ENCODE results near the gene CEACAM16.
"Not testable (repeated sequence)": the region's sequence is repeated elsewhere in the genome, so short reads cannot be mapped to it uniquely, and the experiment has no call there.

CEACAM16 gene

DNA sequence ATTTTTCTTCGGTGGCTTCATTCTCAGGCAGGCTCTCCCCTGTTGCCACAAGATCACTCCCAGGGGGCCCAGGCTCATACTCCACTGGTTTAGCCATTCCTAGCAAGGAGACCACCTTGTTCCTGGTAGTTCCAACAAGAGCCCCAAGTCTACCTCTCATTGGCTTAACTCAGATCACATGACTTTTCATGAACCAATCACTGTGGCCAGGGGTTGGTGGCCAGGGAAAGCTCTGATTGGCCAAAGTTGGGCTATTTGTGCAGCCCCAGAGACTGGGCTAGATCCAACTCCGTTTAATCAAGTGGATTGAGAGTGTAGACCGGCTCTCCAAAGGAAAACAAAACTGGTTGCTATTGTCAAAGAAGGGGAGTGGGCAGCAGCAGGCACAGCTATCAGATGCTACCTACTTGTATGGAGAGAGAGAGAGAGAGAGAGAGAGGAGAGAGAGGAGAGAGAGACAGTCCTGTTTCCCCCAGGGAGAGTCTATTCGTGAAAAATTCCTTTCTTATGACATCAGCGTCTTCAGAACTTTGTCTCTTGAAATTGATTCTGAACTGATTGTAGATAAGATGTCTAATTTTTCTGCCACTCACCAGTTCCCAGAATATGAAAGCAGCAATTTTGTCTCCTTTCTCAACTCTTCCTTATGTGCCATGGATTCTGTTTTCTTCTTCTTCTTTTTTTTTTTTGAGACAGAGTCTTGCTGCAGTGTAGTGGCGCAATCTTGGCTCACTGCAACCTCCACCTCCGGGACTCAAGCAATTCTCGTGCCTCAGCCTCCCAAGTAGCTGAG, 21.7 kb upstream of the CEACAM16 start:
- DNase-seq (ENCODE audit: low spot score), result no peak

GRCh38 chr19:44680536-44680935, 18.4 kb upstream of the CEACAM16 start:
- no peak for DNase-seq (ENCODE audit: low spot score)

DNA sequence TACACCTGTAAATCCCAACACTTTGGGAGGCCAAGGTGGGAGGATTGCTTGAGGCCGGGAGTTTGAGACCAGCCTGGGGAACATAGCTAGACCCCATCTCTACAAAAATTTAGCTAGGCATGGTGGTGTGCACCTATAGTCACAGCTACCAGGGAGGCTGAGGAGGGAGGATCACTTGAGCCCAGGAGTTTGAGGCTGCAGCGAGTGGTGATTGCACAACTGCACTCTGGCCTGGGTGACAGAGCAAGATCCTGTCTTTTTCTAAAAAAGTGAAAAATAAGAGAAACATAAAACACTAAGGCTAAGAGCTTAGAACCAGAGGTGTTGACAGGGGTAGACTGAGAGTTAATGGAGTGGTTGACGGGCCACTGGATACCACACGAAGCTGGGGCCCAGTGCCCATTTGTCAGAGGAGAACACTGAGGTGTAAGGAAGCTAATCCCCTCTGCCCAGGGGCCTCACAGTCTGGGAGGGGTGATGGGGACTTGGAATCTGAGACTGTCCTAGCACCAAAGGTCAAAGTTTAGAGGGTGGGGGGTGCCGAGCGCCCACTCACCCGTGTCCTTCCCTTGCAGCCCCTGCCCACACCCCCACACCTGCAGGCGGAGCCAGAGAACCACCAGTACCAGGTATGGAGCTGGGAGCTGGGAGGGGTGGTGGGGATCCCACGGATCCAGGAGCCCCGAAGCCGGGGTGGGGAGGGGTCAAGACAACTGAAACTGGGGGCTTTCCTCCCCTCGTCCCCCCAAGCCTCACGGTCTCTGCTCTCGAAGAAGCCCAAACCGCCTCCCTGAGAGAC, 16.8 kb upstream of the CEACAM16 start:
- DNase-seq (ENCODE audit: low spot score), result no peak

DNA sequence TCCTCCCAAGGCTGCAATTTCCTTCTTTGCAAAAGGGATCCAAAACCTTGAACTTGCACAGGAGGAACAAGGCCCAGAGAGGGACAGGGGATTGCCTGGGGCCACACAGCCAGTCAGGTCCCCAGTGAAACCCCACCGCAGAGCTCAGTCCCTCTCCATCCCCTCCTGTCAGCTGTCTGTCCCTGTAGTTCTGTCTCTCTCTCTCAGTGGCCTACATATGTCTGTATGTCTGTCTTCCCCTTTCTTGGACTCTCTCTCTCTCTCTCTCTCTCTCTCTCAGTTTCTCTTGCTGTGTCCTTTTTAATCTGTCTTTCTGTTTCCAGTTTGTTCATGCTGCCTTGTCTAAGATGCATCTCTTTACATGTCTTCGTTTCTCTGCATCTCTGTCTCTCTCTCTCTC, 16.1 kb upstream of the CEACAM16 start:
- no peak for DNase-seq (ENCODE audit: low spot score)

DNA sequence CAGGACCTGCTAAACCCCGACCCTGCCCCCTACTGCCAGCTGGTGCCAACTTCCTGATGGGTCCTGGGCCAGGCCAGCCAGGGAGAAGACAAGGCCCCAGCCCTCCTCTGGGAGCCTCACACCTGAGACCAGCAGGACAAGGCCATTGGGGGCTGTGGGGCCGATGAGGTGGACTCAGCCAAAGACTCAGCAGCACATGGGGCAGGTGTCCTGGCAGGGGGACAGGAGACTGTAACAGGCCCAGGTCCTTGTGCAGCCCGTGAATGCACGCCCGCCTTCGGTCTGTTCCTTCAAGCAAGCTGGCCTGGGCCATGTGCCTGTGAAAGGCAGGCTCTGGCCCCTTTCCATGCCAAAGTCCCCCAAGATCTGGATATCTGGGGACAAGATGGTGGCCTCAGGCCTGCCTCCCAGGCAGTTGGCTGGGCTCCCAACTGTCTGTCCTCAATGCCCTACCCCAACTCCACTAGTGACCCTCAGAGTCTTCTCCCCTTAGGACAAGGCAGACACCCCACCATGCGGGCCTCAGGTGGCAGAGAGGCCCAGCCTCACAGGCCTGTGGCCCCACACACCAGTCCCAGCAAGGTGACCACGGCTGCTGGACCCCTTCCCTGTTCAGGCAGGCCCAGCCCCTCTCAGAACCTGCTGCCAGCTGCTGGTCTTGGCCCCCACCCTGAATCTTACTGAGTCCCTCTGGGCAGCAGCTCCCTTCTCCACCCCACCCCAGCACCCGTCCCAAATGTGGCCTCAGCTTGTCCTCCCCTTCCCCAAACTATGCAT, 15.3 kb upstream of the CEACAM16 start:
- no peak for DNase-seq (ENCODE audit: low spot score)

DNA sequence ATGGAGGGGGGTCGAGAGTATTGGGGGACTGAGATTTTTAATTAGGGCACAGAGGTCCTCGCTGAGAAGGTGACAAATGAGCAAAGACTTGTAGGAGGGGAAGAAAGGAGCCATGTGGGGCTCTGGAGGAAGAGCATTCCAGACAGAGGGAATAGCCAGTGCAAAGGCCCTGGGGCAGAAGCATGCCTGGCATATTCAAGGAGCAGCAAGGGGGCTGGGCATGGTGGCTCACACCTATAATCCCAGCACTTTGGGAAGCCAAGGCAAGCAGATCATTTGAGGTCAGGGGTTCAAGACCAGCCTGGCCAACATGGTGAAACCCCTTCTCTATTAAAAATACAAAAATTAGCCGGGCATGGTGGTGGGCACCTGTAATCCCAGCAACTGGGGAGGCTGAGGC, 14.6 kb upstream of the CEACAM16 start:
- DNase-seq (ENCODE audit: low spot score), result not testable (repeated sequence)

DNA sequence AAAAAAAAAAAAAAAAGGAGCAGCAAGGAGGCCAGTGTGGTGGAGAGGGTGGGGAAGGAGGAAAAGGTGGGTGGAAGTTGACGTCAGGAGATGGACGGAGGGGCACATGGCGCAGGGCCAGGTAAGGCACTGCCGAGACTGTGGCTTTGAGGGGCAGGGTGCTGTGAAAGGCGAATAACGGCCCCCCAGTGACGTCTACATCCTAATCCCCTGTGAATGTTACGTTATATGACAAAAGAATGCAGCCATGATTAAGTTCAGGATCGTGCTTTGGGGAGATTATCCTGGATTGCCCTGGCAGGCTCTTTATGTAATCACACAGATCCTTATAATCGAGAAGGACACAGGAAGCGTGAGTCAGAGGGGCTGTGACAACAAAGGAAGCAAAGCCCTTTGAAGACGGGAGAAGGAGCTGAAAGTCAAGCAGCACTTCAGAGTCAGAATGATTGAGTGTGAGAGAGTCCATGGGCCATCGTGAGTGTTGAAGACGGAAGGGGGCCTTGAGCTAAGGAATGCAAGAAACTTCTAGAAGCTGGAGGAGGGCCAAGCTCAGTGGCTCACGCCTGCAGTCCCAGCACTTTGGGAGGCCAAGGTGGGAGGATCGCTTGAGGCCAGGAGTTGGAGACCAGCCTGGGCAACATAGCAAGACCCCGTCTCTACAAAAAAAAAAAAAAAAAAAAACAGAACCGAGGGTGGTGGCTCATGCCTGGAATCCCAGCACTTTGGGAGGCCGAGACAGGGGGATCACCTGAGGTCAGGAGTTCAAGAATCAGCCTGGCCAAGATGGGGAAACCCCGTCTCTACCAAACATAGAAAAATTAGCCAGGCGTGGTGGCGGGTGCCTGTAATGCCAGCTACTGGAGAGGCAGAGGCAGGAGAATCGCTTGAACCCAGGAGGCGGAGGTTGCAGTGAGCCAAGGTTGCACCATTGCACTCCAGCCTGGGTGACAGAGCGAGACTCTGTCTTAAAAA, 13.8 kb upstream of the CEACAM16 start:
- DNase-seq (ENCODE audit: low spot score), result no peak

GRCh38 chr19:44685877-44686276, 13.1 kb upstream of the CEACAM16 start:
- no peak for DNase-seq (ENCODE audit: low spot score)

- no peak for DNase-seq (ENCODE audit: low spot score)
Measured at GRCh38 chr19:44686896-44687295, 12.1 kb upstream of the CEACAM16 start.

GRCh38 chr19:44687888-44688287, 11.1 kb upstream of the CEACAM16 start:
- DNase-seq (ENCODE audit: low spot score), result no peak

- DNase-seq (ENCODE audit: low spot score), result peak; percentile 14
Measured at GRCh38 chr19:44689290-44690130, 9.4 kb upstream of the CEACAM16 start.

GRCh38 chr19:44690131-44690440, 8.9 kb upstream of the CEACAM16 start:
- DNase-seq (ENCODE audit: low spot score), result no peak

DNA sequence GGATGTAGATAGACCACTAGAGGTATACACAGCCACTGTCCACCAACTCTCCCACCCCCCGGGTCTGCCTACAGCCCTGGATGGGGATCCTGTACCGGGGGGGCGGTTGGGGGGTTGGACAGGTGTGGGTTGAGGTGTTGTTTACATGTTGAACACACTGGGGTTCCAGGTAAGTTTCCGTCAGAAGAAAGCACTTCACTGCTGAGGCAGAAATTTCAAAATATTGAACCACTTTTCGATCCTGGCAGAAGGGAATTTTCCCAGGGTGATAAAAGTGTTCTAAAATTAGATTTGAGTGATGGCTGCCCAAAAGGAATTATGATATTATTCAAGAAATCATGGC, 6.6 kb upstream of the CEACAM16 start:
- no peak for DNase-seq (ENCODE audit: low spot score)

DNA sequence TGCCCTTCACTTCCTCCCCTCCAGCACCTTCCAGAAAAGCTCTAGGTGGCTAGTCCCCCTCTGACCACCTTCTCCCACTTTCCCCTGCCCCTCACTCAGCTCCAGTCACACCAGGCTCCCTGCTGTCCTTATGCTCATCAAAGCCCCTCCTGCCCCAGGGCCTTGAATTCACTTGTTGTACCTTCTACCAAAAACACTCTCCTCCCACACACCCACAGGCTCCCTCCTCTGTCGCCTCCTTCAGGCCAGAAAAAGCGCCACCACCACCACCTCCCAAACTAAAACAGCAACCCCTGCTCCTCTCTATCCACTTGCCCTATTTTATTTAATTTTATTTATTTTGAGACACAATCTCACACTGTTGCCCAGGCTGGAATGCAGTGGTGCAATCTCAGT, 4.8 kb upstream of the CEACAM16 start:
- DNase-seq (ENCODE audit: low spot score), result no peak

DNA sequence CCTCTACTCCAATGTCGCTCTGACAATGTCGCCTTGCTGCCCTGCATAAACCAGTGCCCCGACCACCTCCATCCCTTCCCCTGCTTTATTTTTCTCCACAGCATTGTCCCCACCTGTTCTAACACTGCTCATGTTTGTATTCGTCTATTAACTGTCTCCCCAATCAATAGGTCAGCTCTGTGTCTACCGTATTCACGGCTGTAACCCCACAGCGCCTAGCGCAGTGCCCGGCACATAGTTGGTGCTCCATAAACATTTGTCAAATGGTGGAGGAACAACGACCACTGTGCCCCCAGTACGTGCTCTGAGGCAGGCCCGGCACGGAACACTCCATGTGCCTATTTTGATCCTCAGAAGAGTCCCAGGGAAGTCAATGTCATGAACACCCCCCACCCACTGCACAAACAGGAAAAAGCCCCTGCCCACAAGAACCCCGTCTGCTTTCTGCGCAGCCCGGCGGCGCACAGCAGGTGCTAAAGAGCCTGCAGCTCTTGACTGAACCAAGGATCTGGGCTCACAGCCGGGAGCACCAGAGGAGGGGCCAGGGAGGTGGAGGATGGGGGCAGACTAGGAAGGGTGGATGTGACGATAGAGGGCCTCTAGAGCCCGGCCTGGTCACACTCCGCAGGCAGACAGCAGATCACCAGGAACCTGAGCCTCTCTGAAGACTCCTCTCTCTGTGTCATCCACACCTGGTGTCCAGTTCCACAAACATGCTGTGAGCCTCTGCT, 1.8 kb upstream of the CEACAM16 start:
- no peak for DNase-seq (ENCODE audit: low spot score)

- DNase-seq (ENCODE audit: low spot score), result no peak
Measured at GRCh38 chr19:44697670-44698034, 1.3 kb upstream of the CEACAM16 start.

- DNase-seq (ENCODE audit: low spot score), result no peak
Measured at GRCh38 chr19:44700547-44700946, 1.6 kb downstream of the CEACAM16 start.

DNA sequence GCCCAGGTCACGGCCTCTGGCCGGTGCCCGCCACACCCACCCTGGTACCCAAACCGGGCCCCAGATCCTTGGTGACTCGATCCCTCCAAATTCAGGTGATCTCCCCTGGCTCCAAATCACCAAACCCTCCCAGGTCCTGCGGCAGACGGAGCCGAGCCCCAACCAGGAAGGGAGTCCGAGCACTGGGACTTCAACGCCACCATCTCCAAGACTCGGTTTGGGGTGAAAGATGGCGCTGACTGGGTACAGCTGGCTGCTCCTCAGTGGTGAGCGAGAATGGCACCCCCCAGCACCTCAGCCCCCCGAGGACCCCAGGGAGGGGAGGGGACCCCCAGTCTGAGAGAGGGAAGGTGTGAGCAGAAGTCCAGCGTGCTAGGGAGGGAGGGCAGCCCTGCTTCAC, 2.3 kb downstream of the CEACAM16 start:
- DNase-seq (ENCODE audit: low spot score), result no peak

DNA sequence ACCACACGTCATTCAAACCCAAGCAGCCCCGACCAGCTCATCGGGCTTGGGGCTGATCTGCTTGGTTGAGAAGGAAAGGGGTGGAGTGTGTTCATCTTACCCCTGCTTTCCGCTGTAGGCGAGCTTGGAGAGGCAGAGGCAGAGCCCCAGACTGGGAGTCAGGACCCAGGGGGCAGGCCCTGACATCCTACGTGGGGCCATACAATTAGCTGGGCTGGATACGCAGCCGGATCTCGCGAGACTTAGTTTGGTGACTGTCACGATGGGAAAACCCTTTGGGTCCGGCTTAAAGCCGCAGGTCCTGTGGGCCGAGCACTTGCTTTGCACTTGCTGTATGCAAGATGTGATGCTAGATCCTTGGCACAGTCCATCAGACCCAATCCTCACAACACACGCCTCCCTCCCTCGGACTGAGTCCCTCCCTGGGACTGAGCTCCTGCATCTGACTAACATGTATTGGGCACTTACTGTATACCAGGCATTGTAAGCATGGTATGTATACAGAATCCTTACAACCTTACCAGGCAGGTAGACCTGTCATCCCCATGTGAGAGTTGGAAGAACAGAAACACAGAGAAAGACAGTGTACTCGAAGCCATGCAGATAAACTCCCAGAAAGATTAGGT, 3.7 kb downstream of the CEACAM16 start:
- no peak for DNase-seq (ENCODE audit: low spot score)
